ENCODE data around the gene HAGH.

- no peak for TF ChIP-seq CTCF (IDR thresholded peaks at IDR 0.05)
- no peak for TF ChIP-seq POLR2A (IDR thresholded peaks at IDR 0.05)
- no peak for TF ChIP-seq EP300 (IDR thresholded peaks at IDR 0.05)
- TF ChIP-seq POLR2AphosphoS5 (IDR thresholded peaks at IDR 0.05): no peak
Measured at GRCh38 chr16:1757714-1758461, 68.7 kb downstream of the HAGH start.

All from upper lobe of left lung (tissue), 4 donors.